ENCODE results near the gene VAV2.

- TF ChIP-seq CTCF (IDR thresholded peaks at IDR 0.05) (no peak), TCF7L2 (IDR thresholded peaks at IDR 0.05; ENCODE audit: low read depth, low read length) (no peak), SIN3A (IDR thresholded peaks at IDR 0.05; ENCODE audit: borderline replicate concordance, insufficient read depth, low read depth, low read length) (no peak), POLR2AphosphoS5 (IDR thresholded peaks at IDR 0.05; ENCODE audit: low read depth, low read length) (no peak)
Measured at GRCh38 chr9:133873009-133873408, 119.1 kb downstream of the VAV2 start.
